GM21717 (cell line): ENCODE results near the gene PHACTR1.

Experiments
- ATAC-seq: cut with Tn5 transposase; IDR thresholded peaks from one replicate; pipeline ENCODE4 v1.9.1; 2021; ENCODE audit warnings: mild to moderate bottlenecking, moderate library complexity; ENCODE audit not compliant: unreplicated experiment

The PHACTR1 gene

DNA sequence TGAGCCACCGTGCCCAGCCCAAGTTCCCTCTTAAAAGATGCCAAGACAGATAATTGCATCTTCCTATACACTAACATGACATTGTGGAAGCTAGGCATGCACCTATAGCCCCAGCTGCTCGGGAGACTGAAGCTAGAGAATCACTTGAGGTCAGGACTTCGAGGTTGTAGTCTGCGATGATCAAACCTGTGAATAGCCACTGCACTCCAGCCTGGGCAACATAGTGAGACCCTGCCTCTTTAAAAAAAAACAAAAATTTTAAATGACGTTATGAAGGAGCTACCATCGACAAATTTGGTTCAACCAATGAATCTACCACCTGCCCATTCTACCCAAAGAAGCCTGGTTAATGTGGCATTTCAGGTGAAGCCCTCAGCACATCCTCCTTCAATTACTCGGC is 531.1 kb downstream of the PHACTR1 start:
- ATAC-seq: no peak

- no peak for ATAC-seq
Measured at GRCh38 chr6:13248053-13248452, 531.5 kb downstream of the PHACTR1 start.

GRCh38 chr6:13248584-13248985 is 532.0 kb downstream of the PHACTR1 start:
- no peak for ATAC-seq

DNA sequence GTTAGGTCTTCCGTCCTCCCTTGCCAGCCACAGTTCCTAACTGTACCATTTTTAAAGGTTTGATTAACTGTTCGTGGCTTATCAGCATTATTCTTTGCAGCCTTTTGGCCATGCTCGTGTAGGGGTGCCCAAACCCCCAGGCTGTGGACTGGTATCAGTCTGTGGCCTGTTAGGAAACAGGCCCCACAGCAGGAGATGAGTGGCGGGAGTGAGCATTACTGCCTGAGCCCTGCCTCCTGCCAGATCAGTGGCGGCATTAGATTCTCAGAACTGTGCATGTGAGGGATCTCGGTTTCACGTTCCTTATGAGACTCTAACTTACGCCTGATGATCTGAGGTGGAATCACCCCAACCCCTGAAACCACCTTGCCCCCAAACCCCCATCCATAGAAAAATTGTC is 532.4 kb downstream of the PHACTR1 start:
- ATAC-seq: no peak

DNA sequence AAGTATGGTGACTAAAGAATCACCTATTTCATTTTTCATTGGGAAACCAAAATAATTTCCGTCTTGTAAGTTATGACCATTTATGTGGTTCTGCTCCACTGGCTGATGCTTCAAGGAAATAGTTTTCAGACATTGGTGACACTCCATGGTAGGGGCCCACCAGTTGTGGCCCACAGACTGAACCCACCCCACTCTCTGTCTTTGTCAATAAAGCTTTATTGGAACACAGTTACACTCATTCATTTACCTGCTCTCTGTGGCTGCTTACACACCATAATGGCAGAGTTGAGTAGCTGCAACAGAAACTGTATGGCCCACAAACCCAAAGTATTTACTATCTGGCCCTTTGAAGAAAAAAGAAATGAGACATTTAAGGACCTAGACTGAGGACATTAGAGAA is 533.2 kb downstream of the PHACTR1 start:
- ATAC-seq: no peak

DNA sequence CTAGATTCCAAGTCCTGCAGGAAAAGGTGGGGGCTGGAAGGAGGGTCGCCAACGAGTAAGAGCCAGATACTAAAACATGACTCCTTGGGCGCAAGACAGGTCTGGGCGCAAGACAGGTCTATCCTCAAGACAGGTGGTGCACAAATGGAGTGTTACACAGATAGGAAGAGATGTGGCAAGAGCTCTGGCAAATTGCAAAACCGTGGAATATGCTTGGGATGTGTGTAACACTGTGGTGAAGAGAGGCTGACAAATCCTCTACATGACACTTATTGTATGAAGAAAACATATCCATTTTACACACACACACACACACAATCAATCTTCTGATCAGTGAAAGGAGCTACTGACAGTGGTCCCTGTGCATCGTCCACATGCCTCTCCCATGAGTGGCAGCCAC is 534.1 kb downstream of the PHACTR1 start:
- no peak for ATAC-seq

GRCh38 chr6:13251242-13251641 is 534.7 kb downstream of the PHACTR1 start:
- no peak for ATAC-seq

DNA sequence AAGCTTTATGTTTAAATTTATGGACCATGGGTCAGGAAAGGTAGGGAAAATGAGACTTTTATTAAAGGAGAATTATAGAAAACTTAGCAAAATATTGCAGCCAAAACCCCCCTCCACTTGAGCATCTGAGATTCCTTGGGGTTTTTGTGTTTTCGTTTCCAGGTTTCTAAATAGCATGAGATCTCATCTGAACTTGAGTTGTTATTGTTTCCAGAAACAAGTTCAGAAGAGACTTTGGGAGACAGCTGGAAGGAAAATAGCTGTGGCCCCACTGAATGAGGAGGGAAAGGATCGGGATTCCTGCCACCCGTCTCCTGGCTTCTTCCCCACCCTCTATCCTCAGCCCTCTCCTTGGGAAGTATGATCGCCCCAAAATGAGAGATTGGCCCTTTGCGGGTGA is 536.2 kb downstream of the PHACTR1 start:
- ATAC-seq: no peak

- ATAC-seq: no peak
Measured at GRCh38 chr6:13253272-13253671, 536.7 kb downstream of the PHACTR1 start.

DNA sequence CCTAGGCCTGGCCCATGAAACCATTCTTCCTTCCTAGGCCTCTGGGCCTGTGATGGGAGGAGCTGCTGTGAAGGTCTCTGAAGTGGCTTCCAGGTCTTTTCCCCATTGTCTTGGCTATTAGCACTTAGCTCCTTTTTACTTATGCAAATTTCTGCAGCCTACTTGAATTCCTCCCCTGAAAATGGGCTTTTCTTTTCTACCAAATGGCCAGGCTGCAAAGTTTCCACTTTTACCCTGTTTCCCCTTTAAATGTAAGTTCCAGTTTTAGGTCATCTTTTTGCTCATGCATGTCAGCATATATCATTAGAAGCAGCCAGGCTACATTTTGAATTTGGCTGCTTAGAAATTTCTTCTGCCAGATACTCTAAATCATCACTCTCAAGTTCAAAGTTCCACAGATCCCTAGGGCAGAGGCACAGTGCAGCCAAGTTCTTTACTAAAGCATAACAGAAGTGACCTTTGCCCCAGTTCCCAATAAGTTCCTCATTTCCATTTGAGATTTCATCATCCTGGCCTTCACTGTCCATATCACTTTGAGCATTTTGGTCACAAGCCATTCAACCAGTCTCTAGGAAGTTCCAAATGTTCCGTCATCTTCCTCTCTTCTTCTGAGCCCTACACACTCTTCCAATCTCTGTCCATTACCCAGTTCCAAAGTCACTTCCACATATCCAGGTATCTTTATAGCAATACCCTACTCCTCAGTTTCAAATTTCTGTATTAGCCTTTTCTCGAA is 539.9 kb downstream of the PHACTR1 start:
- ATAC-seq: no peak

GRCh38 chr6:13259393-13259792 is 542.8 kb downstream of the PHACTR1 start:
- ATAC-seq: peak; percentile 43

DNA sequence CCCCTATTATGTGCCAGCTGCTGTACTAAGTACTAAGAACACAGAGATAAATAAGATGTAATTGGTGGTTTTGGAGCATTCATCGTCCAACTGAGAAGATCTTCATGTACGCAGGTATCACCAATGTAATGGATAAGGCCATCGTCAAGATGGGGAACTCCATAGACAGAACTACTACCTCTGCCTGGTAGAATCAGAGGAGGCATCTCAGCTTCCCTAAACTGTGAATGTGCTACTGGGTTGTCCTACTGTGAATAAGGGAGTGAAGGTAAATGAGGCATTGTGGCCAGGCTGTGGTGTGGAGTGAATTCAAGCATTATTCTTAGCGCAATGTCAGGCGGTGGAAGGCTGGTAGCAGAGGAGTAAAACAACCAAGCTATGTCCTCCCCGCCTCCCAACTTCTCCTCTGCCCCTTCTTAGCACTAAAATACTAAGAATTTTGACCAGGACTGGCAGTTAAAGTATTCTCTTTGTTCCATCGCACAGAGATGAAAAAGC is 543.6 kb downstream of the PHACTR1 start:
- ATAC-seq: no peak

DNA sequence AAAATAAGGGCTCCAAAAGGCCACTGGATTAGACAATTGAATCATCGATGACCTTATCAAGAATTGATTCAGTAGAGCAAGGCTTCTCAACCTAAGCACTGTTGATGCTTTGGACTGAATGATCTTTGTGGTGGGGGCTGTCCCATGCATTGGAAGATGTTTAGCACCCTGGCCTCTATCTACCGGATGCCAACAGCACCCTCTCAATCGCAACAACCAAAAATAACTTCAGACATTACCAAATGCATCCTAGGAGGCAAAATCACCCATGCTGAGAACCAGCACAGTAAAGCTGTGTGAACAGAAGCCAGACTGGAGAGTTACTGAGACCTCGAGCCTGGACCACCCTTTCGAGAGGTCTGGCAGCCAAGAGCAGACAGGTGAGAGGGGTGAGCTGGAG is 544.3 kb downstream of the PHACTR1 start:
- ATAC-seq: no peak

GRCh38 chr6:13261464-13261994 is 545.0 kb downstream of the PHACTR1 start:
- ATAC-seq: peak; percentile 54

DNA sequence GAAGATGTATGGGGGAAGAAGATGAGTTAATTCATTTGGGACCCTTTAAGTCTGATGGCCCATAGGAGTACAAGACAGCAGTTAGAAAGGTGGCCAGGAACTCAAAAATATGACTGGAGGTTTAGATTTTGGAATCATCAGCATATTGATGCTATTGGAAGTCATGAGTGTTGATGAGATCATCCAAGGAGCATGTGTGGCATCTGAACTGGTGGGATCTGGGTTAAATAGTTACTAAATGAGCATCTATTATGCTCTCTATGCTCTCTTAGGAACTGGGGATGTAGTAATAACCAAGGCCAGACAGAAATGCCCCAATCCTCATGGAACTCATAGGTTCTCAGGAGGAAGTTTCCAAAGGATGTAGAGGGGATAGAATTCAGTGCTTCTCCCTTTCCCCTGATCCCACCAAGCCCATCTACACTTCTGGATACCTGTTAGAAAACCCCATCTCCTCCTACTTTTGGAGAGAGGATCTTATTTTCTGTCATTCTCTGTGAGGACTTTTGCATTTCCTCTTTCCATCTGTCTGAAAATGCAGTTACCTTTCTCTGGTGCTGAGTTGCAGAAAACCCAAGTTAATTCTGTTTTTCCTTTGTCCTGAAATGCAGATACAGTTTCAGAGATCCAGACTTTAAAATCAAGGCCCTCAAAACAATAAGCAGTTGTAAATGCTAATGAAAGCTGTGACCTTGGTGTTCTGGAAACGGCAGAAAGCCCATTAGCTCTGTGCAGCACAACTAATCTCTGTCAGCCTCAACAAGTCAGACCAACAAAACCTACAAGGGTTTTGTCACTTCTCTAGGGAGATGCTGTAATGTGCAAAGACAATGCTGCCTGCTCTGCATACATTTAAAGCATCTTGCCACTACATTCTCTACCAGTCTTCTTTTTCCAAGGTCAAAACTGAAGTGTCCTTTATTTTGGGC is 546.0 kb downstream of the PHACTR1 start:
- ATAC-seq: no peak

DNA sequence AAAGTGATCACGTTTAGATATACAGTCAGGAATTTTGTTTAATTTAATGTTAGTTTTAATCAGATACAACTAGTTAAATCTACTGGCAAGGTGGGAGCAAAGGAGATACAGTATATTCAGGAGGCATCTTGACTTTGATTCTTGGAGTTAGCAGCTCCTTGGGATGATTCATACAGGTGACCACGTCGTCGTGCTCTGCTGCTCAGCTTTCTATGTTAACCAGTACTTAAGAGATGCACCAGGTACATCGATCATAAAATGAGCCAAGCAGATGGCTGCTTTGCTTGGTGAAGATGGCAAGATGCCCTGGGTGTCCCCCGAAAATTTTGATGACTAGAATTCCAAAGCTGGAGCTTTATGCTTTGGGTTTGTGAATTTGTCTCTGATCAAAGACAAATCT is 547.1 kb downstream of the PHACTR1 start:
- ATAC-seq: no peak

GRCh38 chr6:13267142-13267651 is 550.6 kb downstream of the PHACTR1 start:
- no peak for ATAC-seq

GRCh38 chr6:13268913-13269518 is 552.4 kb downstream of the PHACTR1 start:
- no peak for ATAC-seq

DNA sequence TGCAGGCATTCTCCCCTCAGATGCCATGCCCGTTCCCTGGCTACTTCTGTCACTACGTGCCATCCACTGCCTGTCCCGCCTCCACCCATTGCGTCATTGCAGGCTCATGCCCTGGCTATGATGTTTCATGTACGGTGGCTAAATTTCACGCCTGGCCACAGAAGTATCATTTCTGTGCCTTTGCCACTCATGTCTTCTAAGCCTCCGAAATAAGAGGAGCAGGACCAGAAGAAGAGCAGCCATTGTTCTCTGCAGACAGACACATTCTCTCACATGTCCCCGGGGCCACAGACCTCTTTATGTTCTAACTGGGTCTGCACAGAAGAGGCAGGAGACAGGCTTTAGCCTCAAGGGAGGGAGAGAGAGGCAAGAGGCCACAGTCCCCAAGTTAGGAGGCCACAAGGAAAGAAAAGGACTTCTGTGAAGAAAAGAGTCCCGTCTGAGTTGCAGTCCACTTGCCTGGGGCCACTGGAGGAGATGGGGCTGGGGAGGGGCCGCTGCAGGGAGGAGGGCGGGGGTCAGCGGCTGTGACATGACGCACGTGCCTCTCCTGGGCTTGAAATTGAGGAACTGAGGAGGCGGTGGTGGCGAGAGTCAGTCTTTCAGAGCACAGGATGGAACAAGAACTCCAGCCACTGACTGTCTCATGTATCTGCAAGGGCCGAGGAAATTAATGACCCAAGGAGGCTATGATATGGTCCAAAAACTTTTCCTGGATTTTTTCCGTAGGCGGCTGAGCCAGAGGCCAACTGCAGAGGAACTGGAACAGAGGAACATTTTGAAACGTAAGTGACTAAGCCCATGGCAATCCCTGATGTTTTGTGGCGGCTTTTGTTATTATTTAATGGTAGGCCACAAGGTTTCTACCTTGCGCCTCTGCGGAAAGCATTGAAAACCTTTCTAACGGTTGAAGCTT is 555.8 kb downstream of the PHACTR1 start:
- ATAC-seq: peak; percentile 57
